HepG2 (cell line): ENCODE data around the gene PLXDC2. TPM values are rescaled to one million over a fixed set of nuclear protein-coding genes. Genes with fewer than 3 reads are reported as not detected.

Experiments
- EED ChIP-seq: sonication (generic); formaldehyde crosslinking; IDR thresholded peaks from 2 replicates; pipeline ENCODE4 v1.5.0; 2020; ENCODE audit warnings: mild to moderate bottlenecking, missing genetic modification reagents
- ZNF205 ChIP-seq: IDR thresholded peaks from 2 replicates; pipeline ENCODE4 v1.6.1; 2018; ENCODE audit warnings: missing biosample characterization, missing genetic modification reagents
- ZNF589 ChIP-seq: sonication (generic); formaldehyde crosslinking; conservative IDR thresholded peaks from 2 replicates; pipeline ENCODE4 v1.8.0; 2022; ENCODE audit warnings: mild to moderate bottlenecking, moderate library complexity, missing genetic modification reagents
- polyA plus RNA-seq, 8 experiments: library from polyadenylated mRNA; depleted of rRNA in 3 of 8; stranded (reverse) in 7 of 8; unstranded in 1 of 8; fragments of >200 nt; fragmentation: Illumina TruSeq in 4 of 8; extraction: Trizol in 4 of 8; gene quantifications; 2 replicates each; pipeline versions ENCODE4 v1.2.1 to v1.2.3, GENCODE V29; 2011 to 2016; ENCODE audit warnings: low read depth in 4 of 8, missing spikeins in 1 of 8, mixed read lengths in 1 of 8; ENCODE audit not compliant: insufficient read depth in 1 of 8
- total RNA-seq, 5 experiments: library from RNA; depleted of rRNA; stranded (reverse); fragments of >200 nt; fragmentation: Illumina TruSeq; extraction: Trizol; gene quantifications; 2 replicates each; pipeline ENCODE4 v1.2.3, GENCODE V29; 2016; ENCODE audit warnings: low read depth in 1 of 5
- TF ChIP-seq, protein P1 (sequence below), 2 experiments: sonication (generic) in 1 of 2; formaldehyde crosslinking in 1 of 2; IDR thresholded peaks; 2 replicates each; pipeline versions ENCODE4 v1.6.1 to v1.9.0; 2014 to 2022; ENCODE audit warnings: antibody characterized with exemption in 1 of 2, borderline replicate concordance in 1 of 2, inconsistent platforms in 1 of 2, low read depth in 1 of 2, missing genetic modification reagents in 1 of 2
- TF ChIP-seq, protein P2 (sequence below): sonication (generic); formaldehyde crosslinking; IDR thresholded peaks from 2 replicates; pipeline ENCODE4 v1.5.0; 2020; ENCODE audit warnings: missing genetic modification reagents

PLXDC2 gene
- total and polyA plus RNA-seq, 2 of the 13 experiments (the other 11 are each of a cell fraction or from before 2014, with no cell fraction given): 2.1 to 2.4 TPM

DNA sequence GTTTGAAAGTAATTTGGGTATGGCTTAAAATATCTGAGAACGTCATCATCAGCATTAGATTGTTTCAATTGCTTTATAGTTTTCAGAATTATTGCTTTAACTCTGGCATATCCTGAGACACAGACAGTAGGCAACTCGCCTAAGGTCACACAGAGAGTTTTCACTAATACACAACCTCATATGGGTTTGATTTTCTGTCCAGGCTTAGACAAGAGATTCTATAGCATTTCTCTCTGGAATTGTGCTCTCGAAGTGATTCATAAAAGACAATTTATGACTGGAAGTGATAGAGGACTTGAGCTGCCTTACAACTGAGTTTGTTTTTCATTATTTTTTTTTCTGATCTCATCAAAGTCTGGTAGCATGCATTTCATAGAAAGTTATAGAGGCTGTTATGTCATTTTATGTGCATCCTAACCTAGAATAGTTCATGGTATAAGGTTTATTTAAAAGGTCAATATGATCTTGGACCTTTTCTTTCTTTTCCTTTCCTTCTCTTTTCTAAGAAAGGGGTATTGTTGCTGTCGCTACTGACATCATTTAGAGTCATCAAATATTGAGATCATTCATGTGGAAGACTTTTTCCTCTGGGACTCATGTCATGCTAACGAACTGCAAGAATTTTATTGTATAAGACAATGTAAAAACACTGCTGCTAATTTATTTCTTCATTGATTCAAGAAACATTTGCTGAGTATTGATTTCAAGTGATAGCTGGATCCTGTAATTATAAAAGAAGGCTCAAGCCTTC, 278.2 kb downstream of the PLXDC2 start (continued):
- TF ChIP-seq, protein P1, sequence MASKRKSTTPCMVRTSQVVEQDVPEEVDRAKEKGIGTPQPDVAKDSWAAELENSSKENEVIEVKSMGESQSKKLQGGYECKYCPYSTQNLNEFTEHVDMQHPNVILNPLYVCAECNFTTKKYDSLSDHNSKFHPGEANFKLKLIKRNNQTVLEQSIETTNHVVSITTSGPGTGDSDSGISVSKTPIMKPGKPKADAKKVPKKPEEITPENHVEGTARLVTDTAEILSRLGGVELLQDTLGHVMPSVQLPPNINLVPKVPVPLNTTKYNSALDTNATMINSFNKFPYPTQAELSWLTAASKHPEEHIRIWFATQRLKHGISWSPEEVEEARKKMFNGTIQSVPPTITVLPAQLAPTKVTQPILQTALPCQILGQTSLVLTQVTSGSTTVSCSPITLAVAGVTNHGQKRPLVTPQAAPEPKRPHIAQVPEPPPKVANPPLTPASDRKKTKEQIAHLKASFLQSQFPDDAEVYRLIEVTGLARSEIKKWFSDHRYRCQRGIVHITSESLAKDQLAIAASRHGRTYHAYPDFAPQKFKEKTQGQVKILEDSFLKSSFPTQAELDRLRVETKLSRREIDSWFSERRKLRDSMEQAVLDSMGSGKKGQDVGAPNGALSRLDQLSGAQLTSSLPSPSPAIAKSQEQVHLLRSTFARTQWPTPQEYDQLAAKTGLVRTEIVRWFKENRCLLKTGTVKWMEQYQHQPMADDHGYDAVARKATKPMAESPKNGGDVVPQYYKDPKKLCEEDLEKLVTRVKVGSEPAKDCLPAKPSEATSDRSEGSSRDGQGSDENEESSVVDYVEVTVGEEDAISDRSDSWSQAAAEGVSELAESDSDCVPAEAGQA (IDR thresholded peaks at IDR 0.05; ENCODE audit: low read depth): no peak
- TF ChIP-seq, protein P1 (CRISPR knock-in tag; IDR thresholded peaks at IDR 0.05; ENCODE audit: borderline replicate concordance): no peak
- no peak for TF ChIP-seq ZNF205
- TF ChIP-seq ZNF589 (CRISPR knock-in tag): no peak
- TF ChIP-seq, protein P2, sequence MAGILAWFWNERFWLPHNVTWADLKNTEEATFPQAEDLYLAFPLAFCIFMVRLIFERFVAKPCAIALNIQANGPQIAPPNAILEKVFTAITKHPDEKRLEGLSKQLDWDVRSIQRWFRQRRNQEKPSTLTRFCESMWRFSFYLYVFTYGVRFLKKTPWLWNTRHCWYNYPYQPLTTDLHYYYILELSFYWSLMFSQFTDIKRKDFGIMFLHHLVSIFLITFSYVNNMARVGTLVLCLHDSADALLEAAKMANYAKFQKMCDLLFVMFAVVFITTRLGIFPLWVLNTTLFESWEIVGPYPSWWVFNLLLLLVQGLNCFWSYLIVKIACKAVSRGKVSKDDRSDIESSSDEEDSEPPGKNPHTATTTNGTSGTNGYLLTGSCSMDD (CRISPR knock-in tag): no peak
- no peak for TF ChIP-seq EED
